Retina (tissue), 1 donor: Measurements from ENCODE around the gene PRKD3.
A peak's percentile ranks its signal among the peaks of the same experiment; 100 is the strongest.

Experiments
- DNase-seq: peaks from one replicate; pipeline ENCODE4 v3.0.0-alpha.2; 2016

The PRKD3 gene

GRCh38 chr2:37342591-37343220, 18.1 kb upstream of the PRKD3 start:
- DNase-seq = no peak

DNA sequence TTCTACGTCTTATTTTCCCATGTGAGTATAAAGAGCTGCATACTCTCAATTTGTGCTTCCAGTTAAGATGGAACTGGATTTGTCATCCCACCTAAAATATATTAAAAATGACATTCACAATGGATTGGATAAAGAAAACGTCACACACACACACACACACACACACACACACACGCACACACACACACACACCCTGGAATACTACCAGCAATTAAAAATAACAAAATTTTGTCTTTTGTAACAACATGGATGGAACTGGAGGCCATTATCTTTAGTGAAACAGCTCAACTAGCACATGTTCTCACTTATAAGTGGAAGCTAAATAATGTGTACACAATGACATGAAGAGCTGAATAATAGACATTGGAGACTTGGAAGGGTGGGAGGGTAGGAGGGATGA, 16.0 kb upstream of the PRKD3 start:
- DNase-seq = no peak

DNA sequence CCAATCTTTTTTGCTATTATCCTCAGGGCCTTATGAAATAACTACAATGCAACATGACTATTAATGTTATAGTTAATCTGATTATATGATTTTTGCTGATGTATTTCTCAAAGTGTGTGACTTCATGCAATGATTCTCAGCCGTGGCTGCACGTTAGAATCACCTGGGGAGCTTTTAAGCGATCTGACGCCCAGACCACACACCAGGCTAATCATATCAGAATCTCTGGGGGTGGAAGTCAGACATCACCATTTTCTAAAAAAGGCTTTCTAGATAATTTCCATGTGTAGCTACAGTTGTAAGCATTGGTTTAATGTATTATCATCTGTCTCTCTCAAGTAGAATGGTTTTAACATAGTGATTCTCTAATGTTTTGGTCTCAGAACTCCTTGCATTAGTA, 14.3 kb upstream of the PRKD3 start:
- DNase-seq = no peak

- no peak for DNase-seq
Measured at GRCh38 chr2:37337620-37338280, 13.1 kb upstream of the PRKD3 start.

GRCh38 chr2:37335604-37336003, 11.0 kb upstream of the PRKD3 start:
- DNase-seq = no peak

- no peak for DNase-seq
Measured at GRCh38 chr2:37333256-37333655, 8.6 kb upstream of the PRKD3 start.

- DNase-seq = no peak
Measured at GRCh38 chr2:37332560-37332959, 7.9 kb upstream of the PRKD3 start.

GRCh38 chr2:37330681-37331080, 6.0 kb upstream of the PRKD3 start:
- no peak for DNase-seq

GRCh38 chr2:37326866-37327634, 2.4 kb upstream of the PRKD3 start:
- DNase-seq = no peak

GRCh38 chr2:37326285-37326684, 1.7 kb upstream of the PRKD3 start:
- no peak for DNase-seq

GRCh38 chr2:37325625-37326071, 1.0 kb upstream of the PRKD3 start:
- DNase-seq = no peak

DNA sequence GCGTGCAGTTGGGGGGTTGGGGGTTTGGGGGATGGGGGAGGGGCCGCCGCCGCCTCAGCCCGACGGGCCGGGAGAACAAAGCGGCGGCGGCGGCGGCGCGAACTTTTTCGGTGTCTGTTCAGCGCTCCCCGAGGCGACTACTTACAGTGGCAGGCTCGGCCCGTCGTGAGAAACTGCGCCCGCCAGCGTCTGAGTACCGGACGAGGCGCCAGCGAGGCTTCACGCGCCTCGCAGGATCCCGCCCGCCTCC, 172 bp downstream of the PRKD3 start:
- DNase-seq = no peak

- DNase-seq = peak; percentile 82
Measured at GRCh38 chr2:37323781-37324535, 675 bp downstream of the PRKD3 start.

- DNase-seq = no peak
Measured at GRCh38 chr2:37323176-37323780, 1.4 kb downstream of the PRKD3 start.

GRCh38 chr2:37322368-37322767, 2.3 kb downstream of the PRKD3 start:
- no peak for DNase-seq

GRCh38 chr2:37321029-37321682, 3.5 kb downstream of the PRKD3 start:
- DNase-seq = no peak

DNA sequence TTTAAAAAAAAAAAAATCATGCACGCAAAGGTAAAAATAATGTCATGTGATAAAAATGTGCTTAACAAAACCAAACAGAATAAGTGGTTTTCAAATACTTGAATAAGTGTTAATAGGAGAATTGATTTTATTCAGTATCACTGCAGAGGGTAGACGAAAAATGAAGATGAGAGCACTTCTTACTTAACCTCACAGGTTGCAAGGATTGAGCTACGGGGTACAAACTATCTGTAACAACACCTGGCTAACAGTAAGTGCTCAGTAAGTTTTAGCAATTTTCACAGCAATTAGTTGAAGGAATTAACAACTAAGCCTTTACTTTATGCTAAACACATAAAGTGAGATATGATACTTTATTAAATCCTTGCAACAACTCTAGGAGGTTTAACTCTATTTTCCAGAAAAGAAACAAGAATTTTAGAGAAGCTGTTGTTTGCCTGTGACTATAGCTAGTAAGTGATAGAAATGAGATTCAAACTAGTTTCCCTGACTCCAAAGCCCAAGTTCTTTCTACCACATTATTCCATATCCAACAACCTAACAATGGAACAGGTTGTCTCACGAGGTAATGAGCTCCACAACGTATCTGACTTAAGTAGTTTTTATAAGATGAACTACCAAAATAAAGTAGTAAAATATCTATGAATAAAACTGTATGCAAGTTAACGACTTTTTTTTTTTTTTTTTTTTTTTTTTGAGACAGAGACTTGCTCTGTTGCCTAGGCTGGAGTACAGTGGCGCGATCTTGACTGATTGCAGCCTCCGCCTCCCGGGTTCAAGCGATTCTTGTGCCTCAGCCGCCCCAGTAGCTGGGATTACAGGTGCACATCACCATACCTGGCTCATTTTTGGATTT, 4.7 kb downstream of the PRKD3 start:
- no peak for DNase-seq

- no peak for DNase-seq
Measured at GRCh38 chr2:37318401-37318800, 6.2 kb downstream of the PRKD3 start.

DNA sequence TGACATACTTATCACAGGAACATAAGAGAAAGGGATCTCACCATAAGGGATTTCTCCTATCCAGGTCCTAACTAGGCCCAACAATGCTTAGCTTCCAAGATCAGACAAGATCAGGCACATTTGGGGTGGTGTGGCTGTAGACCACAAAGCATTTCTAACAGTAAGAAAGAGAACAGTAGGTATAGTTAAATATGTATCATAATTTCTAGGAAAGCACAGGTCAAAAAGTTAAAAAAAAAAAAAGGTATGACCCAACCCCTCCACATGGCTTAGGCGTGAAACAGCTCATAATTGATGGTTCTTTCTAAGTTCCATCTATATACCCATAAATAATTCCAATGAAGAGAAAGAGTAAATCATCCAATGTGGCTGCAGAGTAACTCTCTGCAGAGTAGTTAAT, 6.9 kb downstream of the PRKD3 start:
- DNase-seq = no peak

DNA sequence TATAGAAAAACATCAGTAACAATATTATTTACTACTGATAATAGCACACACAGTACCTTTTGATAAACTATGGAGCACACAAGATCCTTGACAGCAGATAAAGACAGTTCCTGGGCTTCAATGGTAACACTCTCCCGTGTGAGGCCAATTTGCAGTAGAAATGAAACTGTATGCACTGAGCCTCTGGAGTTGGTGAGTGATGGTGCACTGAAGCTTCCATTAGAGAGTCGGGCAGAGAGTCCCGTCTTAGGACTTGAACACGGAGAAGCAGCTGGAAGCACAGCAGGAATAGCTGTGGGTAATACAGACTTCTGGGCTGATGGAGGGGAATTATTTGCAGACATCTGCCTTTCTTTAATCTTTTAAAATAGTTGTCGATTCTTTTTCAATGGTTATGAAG, 8.5 kb downstream of the PRKD3 start:
- DNase-seq = no peak

DNA sequence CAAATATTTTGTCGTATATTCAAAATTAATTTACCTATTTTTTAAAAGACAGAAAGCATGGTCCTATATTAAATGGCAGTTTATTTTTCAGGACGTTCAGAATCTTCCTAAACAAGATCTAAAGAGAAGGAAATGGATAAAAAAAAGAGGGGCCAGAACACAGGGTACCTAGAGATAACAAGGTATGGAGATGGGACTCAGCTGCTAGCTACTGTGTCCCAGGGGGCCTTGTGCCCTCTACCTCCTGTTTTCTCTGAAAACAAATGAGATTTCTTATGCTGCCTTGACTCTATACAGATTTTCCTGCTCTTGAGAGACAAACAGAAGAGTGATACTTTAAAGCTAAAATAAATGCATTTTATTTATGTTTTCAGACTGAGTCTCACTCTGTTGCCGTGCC, 9.3 kb downstream of the PRKD3 start:
- DNase-seq = no peak

DNA sequence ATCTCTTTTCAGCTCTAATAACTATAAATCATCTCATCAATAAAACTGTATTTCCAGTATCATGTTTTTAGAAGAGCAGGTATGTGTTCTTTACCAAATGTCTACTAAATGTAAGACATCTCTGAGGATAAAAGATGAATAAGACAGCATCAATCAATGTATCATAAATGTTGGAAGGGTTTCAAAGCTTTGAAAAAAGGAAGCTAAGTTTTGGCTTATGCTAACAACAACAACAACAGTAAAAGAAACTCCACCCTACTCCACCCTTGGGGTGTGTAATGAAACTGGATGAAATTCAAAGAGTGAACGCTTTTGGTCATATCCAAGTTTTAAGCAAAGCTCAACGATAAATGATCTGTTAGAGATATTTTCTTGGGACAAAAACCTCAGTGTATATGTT, 17.1 kb downstream of the PRKD3 start:
- no peak for DNase-seq
